HG03520 (cell line): Measurements from ENCODE around the gene ELAPOR1.

Experiments used
- ATAC-seq: cut with Tn5 transposase; IDR thresholded peaks from one replicate; pipeline ENCODE4 v1.9.1; 2021; ENCODE audit warnings: mild to moderate bottlenecking, moderate library complexity; ENCODE audit not compliant: unreplicated experiment

The ELAPOR1 gene, protein sequence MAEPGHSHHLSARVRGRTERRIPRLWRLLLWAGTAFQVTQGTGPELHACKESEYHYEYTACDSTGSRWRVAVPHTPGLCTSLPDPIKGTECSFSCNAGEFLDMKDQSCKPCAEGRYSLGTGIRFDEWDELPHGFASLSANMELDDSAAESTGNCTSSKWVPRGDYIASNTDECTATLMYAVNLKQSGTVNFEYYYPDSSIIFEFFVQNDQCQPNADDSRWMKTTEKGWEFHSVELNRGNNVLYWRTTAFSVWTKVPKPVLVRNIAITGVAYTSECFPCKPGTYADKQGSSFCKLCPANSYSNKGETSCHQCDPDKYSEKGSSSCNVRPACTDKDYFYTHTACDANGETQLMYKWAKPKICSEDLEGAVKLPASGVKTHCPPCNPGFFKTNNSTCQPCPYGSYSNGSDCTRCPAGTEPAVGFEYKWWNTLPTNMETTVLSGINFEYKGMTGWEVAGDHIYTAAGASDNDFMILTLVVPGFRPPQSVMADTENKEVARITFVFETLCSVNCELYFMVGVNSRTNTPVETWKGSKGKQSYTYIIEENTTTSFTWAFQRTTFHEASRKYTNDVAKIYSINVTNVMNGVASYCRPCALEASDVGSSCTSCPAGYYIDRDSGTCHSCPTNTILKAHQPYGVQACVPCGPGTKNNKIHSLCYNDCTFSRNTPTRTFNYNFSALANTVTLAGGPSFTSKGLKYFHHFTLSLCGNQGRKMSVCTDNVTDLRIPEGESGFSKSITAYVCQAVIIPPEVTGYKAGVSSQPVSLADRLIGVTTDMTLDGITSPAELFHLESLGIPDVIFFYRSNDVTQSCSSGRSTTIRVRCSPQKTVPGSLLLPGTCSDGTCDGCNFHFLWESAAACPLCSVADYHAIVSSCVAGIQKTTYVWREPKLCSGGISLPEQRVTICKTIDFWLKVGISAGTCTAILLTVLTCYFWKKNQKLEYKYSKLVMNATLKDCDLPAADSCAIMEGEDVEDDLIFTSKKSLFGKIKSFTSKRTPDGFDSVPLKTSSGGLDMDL

DNA sequence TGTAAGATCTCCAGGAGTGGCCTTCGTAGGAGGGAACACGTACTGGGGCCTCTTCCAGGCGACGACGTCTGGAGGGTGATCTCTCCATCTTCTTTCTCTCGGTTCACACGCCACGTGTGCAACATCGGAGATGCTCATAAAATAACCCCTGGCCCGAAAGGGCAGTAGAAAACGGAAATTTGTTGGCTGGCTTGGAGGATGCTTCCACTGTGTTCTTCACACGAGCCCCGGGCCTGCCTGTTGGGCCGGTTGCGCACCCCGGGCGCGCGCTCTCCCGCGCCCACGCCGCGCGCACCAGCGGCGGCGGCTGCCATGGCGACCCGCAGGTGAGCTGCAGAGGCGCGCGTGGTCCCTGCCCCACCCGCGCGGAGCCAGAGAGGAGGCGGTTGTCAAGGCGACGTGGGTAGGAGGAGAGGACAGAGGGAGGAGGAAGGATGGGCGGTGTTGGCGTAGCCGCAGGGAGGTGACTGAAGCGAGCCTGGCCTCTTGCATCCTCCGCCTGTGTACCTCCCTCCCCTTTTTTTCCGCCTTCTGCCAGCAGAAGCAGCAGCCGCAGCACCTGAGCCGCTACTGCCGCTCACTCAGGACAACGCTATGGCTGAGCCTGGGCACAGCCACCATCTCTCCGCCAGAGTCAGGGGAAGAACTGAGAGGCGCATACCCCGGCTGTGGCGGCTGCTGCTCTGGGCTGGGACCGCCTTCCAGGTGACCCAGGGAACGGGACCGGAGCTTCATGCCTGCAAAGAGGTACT lies at the start of gene ELAPOR1:
ELAPOR1 (plus strand) TSS at position 526 of the 752 bp plus-strand sequence; CDS start at position 595, 69 bp downstream.
- peak; percentile 54 for ATAC-seq

GRCh38 chr1:109065137-109065536 lies 48.8 kb upstream of the ELAPOR1 start:
- no peak for ATAC-seq

DNA sequence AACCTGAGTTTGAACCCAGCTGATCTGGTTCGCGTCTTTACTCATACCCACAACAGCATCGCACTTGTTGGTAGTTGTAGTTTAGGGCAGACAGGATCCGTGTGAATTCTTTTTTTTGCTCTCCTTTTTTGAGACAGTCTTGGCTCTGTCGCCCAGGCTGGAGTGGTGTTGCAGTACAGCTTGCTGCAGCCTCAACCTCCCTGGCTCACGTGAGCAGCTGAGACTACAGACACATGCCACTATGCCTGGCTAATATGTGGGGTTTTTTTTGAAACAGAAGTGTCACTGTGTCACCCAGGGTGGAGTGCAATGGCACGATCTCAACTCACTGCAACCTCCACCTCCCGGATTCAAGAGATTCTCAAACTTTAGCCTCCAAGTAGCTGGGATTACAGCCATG lies 46.0 kb upstream of the ELAPOR1 start:
- ATAC-seq = no peak

- no peak for ATAC-seq
These were observed 44.6 kb upstream of the ELAPOR1 start for GRCh38 chr1:109069294-109069693.

DNA sequence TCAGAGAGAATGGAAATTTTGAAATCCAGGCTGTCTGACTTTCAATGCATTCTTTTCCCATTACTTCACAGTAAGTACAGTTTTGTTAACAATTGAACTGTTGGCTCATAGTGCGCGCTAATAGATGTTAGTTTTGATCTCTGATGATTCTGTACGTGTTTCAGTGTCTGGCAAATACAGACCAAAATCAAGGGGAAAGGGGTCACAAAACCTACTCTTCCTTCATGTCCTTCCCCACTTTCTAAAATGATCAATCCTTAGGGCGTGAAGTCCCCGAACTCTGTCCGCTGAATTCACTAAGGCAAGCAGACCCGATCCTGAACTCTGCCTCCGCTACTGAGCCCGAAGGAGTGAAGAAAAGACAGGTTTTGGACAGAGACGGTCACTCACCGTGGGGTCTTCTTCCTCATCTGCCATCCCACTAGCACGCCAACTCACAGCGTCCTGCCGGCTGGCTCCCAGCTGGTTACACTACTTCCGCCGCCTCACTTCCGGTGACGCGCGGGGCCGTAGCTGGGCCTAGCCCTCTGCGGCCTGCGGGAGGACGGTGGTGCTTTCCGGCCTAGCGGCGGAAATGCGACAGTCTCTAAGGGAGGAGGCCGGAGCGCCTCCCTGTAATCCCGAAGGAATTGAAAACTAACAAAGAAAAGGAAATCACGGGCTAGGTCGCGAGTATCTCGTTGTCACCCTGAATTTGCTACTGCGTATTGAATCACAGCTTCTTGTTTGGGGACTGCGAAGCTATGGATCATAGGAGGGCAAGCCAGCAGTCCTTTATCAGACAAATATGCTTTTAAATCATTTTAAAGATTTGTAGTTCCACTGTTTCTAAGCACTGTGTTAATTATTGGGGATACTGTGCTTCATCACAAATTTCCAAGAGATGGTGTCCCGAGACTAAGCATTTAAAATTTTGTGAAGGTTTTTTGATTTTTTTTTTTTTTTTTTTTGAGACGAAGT lies 38.1 kb upstream of the ELAPOR1 start, which contains the start of gene TAF13:
TAF13 (minus strand) TSS at position 473 of the 960 bp plus-strand sequence; CDS start at position 417, 56 bp downstream.
- peak; percentile 100 for ATAC-seq

- no peak for ATAC-seq
These were observed 35.6 kb upstream of the ELAPOR1 start for GRCh38 chr1:109078317-109078716.

GRCh38 chr1:109079240-109079622 lies 34.7 kb upstream of the ELAPOR1 start:
- no peak for ATAC-seq

- no peak for ATAC-seq
These were observed 33.4 kb upstream of the ELAPOR1 start for GRCh38 chr1:109080441-109081082.

- no peak for ATAC-seq
These were observed 30.4 kb upstream of the ELAPOR1 start for GRCh38 chr1:109083501-109083900.

DNA sequence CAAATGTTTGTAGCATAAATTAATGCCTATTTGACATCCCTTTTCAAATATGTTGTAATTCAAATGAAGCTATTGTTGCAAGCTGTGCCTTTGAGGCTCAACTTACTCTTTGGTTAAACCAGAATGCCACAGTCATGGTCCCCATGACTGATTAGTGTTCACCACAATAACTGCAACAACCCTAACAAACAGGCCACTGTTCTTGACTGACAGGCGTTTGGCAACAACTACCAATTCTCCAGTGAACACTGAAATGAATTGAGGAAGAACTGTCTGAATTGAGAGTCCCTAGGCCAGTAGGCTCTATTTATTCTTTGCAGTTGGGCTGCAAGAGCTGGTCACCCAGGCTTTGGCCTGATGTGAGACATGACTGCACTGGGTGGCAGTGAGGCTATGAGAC lies 30.0 kb upstream of the ELAPOR1 start:
- no peak for ATAC-seq

- ATAC-seq = no peak
These were observed 29.1 kb upstream of the ELAPOR1 start for GRCh38 chr1:109084563-109085517.

- no peak for ATAC-seq
These were observed 24.5 kb upstream of the ELAPOR1 start for GRCh38 chr1:109089242-109090015.

DNA sequence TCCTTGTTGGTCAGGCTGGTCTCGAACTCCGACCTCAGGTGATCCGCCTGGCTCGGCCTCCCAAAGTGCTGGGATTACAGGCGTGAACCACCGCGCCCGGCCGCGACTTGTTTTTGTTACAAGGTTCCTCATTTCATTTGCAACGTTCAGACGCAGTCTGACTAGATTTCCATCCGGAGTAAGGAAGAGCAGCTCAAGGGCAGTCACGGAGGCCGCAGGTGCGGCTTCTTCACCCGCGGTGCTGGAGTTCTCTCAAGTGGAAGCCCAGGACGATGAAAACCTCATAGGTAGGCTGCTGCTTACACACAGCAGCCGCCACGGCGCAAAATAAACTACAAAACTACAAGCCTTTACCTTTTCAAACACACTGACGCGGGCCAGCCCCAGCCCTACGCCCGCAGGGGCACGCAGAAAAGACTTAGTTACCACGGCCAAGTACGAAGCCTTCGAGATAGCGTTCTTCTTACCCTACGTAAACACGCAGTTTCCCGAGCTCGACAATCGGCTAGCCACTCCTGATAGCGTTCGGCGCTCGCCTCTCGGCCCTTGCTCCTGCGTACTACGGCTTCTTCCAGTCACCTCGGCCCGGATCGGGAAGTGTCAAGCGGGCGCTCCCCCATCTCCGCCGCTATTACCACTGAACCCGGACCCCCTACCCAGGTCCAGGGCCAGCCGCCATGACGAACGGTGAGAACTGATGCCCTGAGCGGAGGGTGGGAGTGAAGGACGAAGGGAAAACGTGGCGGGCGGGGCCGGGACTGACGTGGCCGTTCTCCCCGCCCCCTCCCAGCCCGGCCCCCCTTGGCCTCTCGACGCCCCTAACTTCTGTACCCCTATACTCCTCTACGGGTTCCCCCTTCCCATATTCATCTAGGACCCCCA lies 23.5 kb upstream of the ELAPOR1 start, which contains the start of gene TMEM167B:
TMEM167B (plus strand) TSS at position 569 of the 882 bp plus-strand sequence; CDS start at position 678, 109 bp downstream.
- peak; percentile 83 for ATAC-seq

DNA sequence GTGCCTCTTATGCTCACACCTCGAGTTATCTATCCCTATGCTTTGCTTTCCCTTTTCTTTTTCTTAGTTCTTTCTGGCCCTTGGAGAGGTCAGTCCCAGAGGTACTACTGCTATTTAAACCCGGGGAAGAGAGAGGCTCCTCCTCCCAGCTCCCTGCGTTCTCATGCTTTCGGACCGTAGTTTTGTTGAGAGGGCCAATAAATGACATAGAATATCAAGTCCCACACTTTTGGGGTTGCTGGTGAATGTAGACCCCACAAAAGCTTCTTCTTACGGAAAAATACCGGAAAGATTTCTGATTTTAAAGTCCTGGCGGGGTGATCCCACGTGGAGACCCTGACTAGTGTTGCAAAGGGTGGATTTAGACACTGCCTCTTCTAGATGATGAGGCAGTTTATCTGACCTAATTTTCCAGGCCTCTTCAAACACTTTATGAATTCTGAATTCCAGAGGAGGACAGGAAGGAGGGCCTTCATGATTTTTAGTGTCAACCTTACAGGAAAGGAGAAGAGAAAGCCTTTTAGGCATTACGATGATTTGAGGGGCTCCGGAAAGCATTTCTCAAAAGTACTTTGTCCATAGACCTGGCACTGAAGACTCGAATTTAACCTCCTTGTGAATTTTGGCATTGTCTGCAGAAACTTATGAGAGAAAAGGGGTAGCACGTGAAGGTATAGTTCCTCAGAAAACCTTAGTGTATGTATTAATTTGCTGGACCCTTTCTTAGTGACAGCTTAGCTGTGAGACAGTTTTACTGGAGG lies 22.7 kb upstream of the ELAPOR1 start:
- ATAC-seq = peak; percentile 44

DNA sequence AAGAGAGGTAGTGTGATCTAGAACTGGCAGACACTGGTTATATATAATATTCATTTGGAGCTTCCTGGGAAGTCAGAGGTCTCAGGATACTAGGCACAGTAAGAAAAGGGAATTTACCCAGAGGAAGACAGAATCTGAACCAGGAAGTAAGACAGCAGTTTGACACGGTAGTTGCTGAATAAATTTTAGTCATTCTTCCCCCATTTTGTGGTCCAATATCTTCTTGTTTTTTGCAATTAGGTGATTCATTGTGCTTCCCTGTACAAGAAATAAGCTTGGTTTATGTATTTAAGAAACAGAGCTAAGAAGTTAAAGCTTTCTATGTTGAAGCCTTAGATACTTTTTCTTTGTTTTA lies 22.1 kb upstream of the ELAPOR1 start:
- ATAC-seq = no peak
